Renal cortex interstitium (tissue), 11 donors: ENCODE measurements around the gene TSPAN12. TPM values are rescaled to one million over a fixed set of nuclear protein-coding genes. Genes with fewer than 3 reads are reported as not detected.

ENCODE experiments used
- DNase-seq, 11 donors: peaks; one replicate each; pipeline ENCODE4 v3.0.0-alpha.2; 2013; ENCODE audit warnings: low read depth in 9 of 11, low spot score in 4 of 11; ENCODE audit errors: extremely low read depth in 1 of 11
- polyA plus RNA-seq, 3 donors: library from polyadenylated mRNA; unstranded; fragments of 120-200 nt; gene quantifications; one replicate each; pipeline ENCODE4 v1.2.1, GENCODE V29; 2013; ENCODE audit not compliant: insufficient read length in 3 of 3

The TSPAN12 gene
- polyA plus RNA-seq, 3 donors = 148 to 176 (median 169) TPM

- DNase-seq = no peak
Observed at GRCh38 chr7:120825152-120825551, 32.8 kb downstream of the TSPAN12 start.

DNA sequence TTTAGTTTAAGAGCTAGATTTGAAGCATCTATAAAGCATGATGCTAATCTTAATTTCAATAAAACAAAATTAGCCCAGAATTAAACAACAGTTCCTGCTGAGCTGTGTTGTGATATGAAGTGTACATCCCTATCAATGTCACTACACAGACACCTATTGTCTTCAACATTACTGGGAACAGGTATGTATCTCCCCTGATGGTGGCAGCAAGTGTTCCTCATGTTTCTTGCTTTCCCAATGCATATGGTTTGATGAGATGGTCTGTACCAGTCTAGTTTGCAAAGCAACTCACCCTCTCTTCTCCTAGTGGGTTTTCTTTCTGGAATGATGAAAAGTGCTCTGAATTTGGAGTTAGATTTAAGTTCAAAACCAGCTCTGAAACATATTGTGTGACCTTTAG lies 38.1 kb downstream of the TSPAN12 start:
- no peak for DNase-seq

DNA sequence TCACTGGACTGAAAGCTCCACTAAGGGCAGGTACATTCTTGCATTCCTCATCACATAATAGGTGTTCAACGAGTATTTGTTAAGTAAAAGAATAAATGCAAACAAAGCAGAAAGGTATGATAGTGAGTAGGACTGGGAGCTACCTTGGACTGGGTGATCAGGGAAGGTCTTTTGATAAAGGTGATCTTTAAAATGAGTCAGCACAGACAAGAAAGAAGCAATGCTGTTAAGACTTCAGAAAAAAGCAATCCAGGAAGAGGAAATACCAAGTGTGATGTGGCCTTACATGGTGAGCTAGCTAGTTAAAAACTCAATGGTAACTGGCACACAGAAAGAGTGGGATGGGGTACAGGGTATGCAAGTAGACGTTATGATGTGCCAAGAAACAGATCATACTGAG lies 40.1 kb downstream of the TSPAN12 start:
- no peak for DNase-seq

DNA sequence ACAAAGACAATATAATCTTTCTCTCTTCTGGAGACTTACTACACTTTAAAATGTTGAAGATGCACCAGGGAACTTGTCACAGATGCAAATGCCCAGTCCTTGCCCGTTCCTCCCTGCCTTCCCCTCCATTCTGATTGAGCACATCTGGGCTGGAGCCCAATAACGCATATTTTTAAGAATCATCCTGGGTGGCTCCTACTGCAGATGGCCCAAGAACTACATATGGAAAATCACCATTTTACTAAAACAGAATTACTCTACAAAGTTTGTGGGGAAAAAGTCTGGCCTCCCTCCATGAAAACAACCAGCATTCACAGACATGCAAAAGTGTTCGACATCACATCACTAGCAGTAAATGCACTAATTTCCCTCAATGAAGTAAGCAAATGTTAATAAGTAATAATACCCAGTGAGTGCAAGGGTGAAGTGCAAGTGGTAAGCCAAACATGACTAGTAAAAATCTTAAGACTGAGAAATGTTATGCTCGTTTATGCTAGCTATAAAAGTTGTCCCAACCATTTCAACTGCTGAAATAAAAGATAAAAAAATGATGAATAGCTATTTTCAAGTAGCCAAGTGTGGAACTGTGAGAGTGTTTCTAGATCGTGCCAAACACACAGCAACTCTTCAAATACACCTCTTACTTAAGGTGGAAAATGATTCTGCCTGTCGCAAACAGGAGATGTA lies 43.5 kb downstream of the TSPAN12 start:
- no peak for DNase-seq

DNA sequence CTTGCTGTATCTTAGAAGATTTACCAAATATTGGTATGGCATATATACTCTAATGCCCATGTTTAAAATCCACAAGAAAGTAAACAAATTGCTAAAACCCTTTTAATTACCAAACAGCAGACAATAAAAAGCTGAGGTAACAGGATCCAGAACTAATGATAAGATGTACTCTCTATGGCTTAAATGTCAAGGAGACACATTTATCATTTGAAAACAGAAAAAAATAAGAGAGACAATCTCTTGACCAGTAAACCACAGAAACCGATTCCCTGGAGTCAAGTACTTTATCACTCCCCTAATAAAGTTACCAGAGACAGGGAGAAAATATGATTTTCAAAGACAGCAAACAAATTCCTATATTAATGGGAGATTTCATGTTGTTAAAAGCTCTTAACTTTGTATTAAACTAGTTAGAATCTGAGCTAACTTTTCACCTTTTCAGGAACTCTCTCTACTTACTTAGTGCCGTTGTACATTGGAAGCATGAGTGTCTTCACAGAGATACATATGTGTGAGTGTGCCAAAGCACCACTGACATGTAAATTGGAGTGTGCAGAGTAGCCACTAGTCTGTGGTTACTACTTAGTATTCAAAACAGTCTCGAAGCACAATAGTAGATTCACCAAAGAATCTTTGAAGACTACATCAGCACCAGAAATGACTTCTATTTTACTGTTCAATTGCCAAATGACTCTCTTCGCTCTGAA lies 44.2 kb downstream of the TSPAN12 start:
- DNase-seq = no peak

DNA sequence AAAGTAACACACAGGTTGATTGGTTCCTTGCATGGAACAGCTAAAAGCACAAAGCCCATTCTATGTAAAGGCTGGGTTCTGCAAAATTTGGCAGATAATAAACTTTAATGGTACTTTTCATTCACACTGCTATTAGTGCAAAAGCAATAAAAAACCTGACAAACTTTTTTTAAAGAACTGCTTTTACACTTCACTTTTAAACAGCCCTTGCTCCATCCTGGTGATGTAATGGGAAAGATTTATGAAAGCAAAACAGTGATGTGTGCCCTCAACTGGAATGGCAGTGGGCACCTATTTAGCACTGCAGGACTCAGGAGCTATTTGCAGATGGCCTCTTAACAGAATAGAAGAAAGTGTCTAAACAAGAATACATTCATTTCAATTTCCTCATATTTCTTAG lies 44.9 kb downstream of the TSPAN12 start:
- DNase-seq = no peak

GRCh38 chr7:120809260-120809659 lies 48.7 kb downstream of the TSPAN12 start:
- DNase-seq = no peak

GRCh38 chr7:120807390-120807789 lies 50.6 kb downstream of the TSPAN12 start:
- DNase-seq = no peak

GRCh38 chr7:120806669-120807068 lies 51.3 kb downstream of the TSPAN12 start:
- peak in 3 of 11 donors; percentile 23 to 41 (median 33) for DNase-seq

DNA sequence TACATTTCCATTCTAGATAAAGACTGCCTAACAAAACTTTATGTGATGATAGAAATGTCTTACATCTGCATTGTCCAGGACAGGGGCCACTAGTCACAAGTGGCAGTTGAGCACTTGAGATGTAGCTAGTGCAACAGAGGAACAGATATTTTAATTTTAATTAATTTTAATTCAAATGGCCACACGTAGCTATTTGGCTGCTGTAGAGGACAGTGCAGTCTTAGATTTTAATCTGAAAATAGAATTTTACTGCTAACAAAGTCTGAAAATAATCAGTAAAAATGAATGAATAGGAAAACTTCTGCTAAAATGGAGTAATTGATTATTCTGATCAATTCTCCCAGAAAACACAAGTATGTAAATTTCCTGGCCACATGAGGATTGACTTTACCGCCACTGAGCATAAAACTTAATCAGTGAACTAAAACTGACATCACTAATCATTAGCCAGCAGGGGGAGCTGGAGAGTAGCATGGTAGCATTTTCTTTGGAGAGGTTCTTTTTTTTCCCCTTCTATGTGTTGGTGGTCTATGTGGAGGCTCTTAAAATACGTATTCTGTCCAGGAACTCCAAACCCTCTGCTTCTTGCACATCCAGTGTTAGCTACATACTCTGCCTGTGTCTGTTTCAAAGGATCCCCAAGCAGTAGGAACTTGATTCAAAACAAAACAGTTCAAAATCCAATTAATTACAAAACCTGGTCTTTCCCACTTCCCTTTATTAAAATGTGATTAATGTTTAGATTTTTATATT lies 52.1 kb downstream of the TSPAN12 start:
- peak; percentile 50 to 85 (median 66) for DNase-seq

DNA sequence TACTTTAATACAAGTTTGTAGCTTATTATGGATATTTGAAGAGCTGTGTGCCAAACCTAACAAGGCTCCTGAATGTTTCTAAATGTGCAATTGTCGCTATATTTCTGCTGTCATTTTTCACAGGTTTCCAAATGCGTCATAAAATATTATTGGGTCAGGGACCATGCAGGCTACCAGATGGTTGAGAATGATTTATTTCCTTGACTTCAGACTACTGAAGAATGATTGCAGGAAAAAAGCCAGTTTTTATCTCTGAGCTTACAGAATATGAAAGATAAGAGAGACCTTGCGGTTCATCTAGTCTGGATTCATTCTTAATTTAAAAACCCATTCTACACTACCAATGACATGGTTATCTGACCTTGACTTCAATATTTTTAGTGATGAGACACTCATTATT lies 55.2 kb downstream of the TSPAN12 start:
- DNase-seq = no peak

GRCh38 chr7:120799813-120800475 lies 58.0 kb downstream of the TSPAN12 start:
- DNase-seq = no peak

- DNase-seq = no peak
Observed at GRCh38 chr7:120799147-120799546, 58.8 kb downstream of the TSPAN12 start.

DNA sequence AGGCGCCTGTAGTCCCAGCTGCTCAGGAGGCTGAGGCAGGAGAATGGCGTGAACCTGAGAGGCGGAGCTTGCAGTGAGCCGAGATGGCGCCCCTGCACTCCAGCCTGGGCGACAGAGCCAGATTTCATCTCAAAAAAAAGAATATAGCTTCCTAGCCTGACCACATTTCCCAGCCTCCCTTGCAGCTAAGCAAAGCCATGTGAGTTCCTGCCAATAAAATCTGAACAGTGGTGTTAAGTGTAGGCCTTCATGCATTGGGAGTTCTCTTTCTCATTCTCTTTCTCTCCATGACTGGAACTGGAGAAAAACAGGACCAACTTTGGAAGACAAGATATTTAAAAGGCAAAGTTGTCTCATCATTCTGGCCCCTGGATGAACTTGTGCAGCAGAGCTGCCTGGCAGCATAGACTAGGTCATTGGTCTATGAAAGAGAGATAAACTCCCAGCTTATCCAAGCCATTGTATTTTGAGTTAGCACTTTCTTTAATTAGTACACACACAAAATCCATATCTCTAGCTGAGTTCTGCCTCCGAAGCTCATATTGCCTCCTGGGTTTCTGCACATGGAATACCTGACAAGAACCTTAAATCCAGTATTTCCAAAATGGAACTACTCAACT lies 60.8 kb downstream of the TSPAN12 start:
- no peak for DNase-seq

DNA sequence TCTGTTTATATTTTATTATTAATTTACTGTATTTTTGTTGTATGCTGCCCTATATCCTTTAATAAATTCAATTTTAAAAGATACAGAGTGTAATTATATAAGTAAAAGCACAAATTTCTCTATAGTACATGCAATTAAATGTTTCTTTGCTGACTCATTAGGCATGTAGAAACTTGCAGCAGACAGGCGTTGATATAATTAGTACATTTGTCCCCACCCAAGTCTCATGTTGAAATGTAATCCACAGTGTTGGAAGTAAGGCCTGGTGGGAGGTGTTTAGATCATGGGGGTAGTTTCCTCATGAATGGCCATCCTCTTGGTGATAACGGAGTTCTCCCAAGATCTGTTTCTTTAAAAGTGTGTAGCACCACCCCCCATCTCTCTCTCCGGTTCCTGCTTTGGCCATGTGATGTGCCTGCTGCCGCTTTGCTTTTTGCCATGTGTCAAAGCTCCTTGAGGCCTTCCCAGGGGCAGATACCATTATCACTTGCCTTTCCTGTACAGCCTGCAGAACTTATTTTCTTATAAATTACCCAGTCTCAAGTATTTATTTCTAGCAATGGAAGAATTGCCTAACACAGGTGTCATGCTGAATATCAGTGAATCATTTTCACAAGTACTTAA lies 63.7 kb downstream of the TSPAN12 start:
- no peak for DNase-seq

DNA sequence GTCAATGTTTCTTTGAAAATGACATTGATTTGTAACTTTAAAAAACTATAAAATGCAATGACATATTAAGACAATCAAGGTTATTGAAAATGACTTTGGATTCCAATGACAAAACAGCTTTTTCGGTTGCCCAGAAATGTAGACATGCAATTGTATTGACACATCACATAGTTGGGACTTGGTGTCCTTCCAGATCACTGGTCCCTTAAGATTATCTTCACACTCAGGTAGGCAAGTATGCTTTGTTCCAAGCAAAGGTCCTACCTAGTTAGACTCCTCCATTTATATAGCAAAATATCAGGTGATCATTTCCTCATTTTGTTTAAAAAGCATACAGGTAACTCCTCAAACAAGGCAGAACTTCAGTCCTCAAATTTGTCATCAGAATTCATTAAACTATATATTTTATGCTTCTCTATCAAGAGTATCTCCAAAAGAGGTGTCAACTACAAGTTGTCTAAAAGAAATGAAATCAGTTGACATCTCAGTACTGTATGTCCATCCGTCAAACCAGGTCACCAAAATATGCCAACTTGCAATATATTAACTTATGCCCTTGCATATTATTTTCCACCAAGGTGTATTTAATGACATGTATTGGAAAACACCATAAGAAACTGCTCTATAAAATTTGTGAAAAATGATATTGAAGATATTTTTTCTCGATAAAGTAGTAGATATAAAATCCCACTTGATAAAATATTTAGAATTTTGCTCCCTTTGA lies 64.6 kb downstream of the TSPAN12 start:
- DNase-seq = no peak

GRCh38 chr7:120792861-120793130 lies 65.1 kb downstream of the TSPAN12 start:
- DNase-seq = no peak

DNA sequence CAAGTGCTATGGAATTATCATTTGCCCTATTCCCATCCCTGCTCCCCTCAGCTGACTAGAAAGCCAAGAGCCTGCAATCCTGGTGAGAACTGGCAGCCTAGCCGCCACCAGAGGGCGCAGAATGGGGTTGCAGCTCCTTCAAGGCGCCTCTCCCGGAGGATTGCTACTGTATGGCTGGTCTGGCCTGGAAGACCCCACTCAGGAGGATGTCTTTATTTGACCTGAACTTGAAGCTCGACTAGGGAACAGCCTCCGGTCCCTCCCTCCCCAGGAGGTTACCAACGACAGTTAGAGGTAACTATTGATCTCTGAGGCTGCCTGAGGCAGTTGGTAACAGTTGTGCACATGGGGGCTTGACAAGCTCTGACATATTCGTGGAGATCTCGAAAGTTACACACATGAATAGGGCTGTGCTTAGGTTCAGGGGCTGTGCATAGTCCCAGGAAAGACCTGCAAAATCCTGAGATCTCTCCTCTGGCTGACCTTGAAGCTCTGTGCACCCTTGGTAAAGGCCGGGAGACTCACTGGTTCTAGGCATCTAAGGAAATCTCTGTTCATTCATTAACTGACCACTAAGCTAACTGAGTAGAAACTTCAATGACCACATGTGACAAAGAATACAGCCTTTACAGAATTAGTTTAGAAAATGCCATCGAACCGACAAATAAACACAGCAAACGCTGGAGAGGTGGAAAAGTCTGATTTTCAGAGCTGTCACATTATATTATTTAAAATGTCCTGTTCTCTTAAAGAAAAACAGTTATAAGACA lies 65.7 kb downstream of the TSPAN12 start:
- DNase-seq = peak; percentile 41 to 77 (median 58)
